Measurements from ENCODE around the gene SPTBN1. TPM values are rescaled to one million over a fixed set of nuclear protein-coding genes. Genes with fewer than 3 reads are reported as not detected.

The SPTBN1 gene
- total and polyA plus RNA-seq, 3 donors from 2014 or later, result 143 to 366 (median 278) TPM

GRCh38 chr2:54520687-54521086, 64.6 kb downstream of the SPTBN1 start:
- WGBS, 2 donors, result 71 to 84% methylated on average over 3 of the region's 3 CpGs
- DNase-seq, result no peak
- intact Hi-C loops (cut with DNase I; ENCODE audit: low total_unique reads), result no loop called here
- no peak overlapping the region for H3K4me3 ChIP-seq
- no peaks in the 10 kb centered on the region for H3K36me3 ChIP-seq (ENCODE audit: low read depth, missing control alignments)
- H3K9me3 ChIP-seq, result no peaks in the 10 kb centered on the region
- TF ChIP-seq POLR2A (IDR thresholded peaks at IDR 0.05), result no peak
- TF ChIP-seq, protein P1, sequence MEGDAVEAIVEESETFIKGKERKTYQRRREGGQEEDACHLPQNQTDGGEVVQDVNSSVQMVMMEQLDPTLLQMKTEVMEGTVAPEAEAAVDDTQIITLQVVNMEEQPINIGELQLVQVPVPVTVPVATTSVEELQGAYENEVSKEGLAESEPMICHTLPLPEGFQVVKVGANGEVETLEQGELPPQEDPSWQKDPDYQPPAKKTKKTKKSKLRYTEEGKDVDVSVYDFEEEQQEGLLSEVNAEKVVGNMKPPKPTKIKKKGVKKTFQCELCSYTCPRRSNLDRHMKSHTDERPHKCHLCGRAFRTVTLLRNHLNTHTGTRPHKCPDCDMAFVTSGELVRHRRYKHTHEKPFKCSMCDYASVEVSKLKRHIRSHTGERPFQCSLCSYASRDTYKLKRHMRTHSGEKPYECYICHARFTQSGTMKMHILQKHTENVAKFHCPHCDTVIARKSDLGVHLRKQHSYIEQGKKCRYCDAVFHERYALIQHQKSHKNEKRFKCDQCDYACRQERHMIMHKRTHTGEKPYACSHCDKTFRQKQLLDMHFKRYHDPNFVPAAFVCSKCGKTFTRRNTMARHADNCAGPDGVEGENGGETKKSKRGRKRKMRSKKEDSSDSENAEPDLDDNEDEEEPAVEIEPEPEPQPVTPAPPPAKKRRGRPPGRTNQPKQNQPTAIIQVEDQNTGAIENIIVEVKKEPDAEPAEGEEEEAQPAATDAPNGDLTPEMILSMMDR (IDR thresholded peaks at IDR 0.05), result no peak
- no peak overlapping the region for H3K27ac ChIP-seq
- H3K27me3 ChIP-seq, result no peaks in the 10 kb centered on the region
- H3K4me1 ChIP-seq, result peaks cover 12% of the 10 kb centered on the region

DNA sequence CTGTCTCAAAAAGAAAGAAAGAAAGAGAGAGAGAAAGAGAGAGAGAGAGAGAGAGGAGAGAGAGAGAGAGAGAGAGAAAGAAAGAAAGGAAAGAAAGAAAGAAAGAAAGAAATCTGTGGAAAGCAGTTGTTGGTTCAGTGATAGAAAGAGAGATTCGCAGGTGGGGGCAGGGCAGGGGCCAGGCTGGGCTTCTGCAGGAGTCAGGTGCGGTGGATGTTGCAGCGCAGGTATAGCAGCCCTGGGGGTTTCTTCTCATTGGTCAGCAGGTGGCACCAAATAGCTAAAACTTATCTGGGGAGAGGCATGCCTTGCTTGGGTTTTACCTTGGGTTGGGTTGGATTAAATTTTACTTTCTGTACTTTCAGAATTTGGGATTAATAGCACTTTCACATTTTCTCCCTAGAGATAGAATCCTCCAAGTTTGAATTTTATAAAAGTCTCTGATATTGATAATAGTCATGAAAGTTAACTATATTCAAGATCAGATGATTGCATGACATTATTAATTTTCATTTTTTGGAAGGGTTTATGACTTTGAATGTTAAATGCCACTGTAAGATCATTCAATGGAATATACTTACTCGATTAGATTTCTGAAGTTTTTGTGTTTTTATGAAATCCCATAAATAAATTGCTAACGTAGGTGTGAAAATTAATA, 66.6 kb downstream of the SPTBN1 start:
- no peak for DNase-seq
- intact Hi-C loops (cut with DNase I; ENCODE audit: low total_unique reads), result no loop called here
- Histone ChIP-seq H3K27ac (no peak overlapping the region), H3K4me1 (peaks cover 10% of the 10 kb centered on the region), H3K4me3 (no peak overlapping the region), H3K9me3 (no peaks in the 10 kb centered on the region), H3K27me3 (no peaks in the 10 kb centered on the region), H3K36me3 (ENCODE audit: low read depth, missing control alignments) (no peaks in the 10 kb centered on the region)
- no peak for TF ChIP-seq POLR2A (IDR thresholded peaks at IDR 0.05)
- TF ChIP-seq, protein P1 (IDR thresholded peaks at IDR 0.05), result peak in 2 of 3 experiments; percentile 18 to 55
- 54 to 66% methylated on average over 5 of the region's 5 CpGs for WGBS, 2 donors

DNA sequence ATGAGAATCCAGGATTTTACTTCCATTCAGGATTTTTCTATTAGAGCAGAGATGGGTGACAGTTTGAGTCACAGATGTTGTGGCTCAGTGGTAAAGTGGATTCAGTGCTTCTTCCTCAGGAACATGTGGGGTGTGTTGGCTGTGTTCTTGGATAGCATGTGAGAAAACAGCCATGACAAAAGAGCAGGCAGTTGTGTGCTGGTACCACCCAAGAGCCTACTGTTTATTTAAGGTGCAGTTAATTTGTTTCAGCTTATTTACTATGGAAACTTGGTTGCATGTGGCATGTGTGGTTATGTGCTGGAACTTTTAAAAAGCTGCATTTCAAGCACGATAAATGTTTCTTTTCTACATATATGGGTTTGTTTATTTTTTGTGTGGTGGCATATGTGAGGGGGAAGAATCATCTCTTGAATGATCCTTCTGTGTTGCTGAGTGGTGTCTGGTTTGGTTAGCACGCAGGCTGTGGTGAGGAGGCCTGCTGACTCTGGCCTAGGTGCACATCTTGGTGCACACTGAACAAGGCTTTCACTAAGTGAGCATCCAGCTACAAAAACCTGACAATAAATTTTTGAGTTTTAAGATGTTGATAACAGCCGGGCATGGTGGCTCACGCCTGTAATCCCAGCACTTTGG, 67.3 kb downstream of the SPTBN1 start:
- DNase-seq, result no peak
- Histone ChIP-seq H3K4me1 (peaks cover 4% of the 10 kb centered on the region), H3K4me3 (no peak overlapping the region), H3K27ac (no peak overlapping the region), H3K9me3 (no peaks in the 10 kb centered on the region), H3K27me3 (no peaks in the 10 kb centered on the region), H3K36me3 (ENCODE audit: low read depth, missing control alignments) (no peaks in the 10 kb centered on the region)
- intact Hi-C loops (cut with DNase I; ENCODE audit: low total_unique reads), result no loop called here
- WGBS, 2 donors, result 66 to 70% methylated on average over 4 of the region's 4 CpGs
- TF ChIP-seq POLR2A (IDR thresholded peaks at IDR 0.05), result no peak
- TF ChIP-seq, protein P1 (IDR thresholded peaks at IDR 0.05), result no peak

DNA sequence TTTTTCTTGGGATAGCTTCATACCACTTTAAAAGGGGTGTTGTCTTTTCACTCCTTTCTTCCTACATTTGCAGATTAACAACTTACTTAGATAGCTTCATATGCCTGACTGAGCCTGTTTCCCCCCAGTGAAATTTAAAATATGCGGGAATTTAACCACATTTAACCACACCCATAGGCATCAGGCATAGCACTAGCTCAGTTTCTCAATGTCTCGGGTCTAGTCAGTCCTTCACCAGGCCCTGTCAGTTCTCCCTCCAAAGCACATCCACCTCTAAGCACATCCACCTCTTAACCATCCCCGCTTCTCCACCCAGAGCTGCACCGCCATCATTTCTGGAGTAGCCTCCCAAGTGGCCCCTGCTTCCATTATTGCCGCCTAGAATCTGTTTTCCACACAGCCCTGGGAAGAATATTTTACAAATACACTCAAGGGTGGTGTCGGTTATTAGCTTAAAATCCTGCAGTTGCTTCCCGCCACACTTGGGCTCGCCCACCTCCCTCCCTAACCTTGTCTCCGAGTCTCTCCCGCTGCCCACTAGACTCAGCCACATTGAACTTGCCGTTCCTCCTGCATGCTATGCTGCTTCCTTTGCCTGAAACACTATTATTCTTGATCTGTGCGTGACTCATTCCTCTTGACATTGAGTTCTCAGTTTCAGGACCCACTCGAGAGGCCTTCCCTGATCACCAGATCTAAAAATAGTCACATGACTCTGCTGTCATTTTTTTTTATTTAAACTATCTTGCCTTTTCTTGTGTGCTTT, 68.3 kb downstream of the SPTBN1 start:
- DNase-seq, result no peak
- 71 to 82% methylated on average over 13 of the region's 13 CpGs for WGBS, 2 donors
- Histone ChIP-seq H3K27ac (no peak overlapping the region), H3K27me3 (no peaks in the 10 kb centered on the region), H3K36me3 (ENCODE audit: low read depth, missing control alignments) (no peaks in the 10 kb centered on the region), H3K9me3 (no peaks in the 10 kb centered on the region), H3K4me1 (peaks cover 4% of the 10 kb centered on the region), H3K4me3 (no peak overlapping the region)
- intact Hi-C loops (cut with DNase I; ENCODE audit: low total_unique reads), result no loop called here
- TF ChIP-seq POLR2A (IDR thresholded peaks at IDR 0.05), result no peak
- TF ChIP-seq, protein P1 (IDR thresholded peaks at IDR 0.05), result no peak
